ENCODE measurements around the gene MAT1A.

MAT1A gene

DNA sequence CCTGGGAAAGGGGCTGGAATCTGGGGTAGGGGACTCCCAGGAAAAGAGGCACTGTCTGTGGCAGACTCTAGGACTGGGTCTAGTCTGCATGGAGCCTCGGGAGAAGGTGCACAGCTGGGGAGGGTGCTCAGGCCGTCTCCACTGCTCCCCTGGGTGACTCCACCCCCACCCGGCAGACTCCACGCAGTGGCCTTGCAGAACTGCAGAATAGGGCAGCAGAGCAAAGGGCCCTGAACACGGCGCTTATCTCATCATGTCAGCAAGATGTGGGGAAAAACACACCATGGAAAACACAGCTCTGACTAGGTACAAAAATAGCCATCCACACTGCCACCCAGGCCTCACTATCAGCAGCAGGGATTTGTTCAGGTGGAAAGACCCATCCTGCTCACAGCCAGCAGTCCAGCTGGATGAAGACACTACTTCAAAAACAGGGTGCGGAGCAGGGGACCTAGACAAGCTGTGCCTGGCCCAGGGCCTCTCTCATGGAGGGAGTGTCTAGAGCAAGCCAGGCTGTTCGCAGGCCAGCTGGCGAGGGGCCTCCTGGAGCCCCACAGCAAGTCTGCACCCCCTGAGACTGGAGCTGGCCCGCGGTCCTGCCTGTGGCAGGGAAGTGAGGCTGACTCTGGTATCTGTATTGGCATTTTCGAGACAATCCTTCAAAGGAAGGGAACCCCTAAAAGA lies 11.7 kb downstream of the MAT1A start:
- TF ChIP-seq, protein P1, sequence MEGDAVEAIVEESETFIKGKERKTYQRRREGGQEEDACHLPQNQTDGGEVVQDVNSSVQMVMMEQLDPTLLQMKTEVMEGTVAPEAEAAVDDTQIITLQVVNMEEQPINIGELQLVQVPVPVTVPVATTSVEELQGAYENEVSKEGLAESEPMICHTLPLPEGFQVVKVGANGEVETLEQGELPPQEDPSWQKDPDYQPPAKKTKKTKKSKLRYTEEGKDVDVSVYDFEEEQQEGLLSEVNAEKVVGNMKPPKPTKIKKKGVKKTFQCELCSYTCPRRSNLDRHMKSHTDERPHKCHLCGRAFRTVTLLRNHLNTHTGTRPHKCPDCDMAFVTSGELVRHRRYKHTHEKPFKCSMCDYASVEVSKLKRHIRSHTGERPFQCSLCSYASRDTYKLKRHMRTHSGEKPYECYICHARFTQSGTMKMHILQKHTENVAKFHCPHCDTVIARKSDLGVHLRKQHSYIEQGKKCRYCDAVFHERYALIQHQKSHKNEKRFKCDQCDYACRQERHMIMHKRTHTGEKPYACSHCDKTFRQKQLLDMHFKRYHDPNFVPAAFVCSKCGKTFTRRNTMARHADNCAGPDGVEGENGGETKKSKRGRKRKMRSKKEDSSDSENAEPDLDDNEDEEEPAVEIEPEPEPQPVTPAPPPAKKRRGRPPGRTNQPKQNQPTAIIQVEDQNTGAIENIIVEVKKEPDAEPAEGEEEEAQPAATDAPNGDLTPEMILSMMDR (IDR thresholded peaks at IDR 0.05; ENCODE audit: borderline replicate concordance, insufficient read depth, low read depth, low read length), result no peak
- H3K4me3 ChIP-seq (ENCODE audit: low read depth, low read length), result no peak overlapping the region

DNA sequence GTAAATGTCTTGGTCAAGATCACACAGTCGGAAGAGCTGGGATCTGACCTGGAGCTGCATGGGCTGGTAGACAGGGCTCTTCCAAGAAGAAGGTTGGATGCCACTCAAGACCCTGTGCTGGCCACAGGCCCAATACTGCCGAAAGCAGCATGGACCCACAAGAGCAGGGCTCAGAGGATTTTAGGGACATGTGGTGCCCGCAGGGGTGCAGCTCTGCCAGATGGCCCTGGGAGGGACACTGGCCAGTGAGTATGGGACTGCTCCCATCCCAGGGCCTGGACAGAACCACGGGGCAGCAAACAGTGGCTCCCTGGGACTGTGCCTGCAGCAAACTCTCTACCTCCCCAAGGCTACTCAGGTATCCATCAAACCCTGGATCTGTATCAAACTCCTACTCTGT lies 12.4 kb downstream of the MAT1A start:
- TF ChIP-seq, protein P1 (IDR thresholded peaks at IDR 0.05; ENCODE audit: borderline replicate concordance, insufficient read depth, low read depth, low read length), result no peak
- no peak overlapping the region for H3K4me3 ChIP-seq (ENCODE audit: low read depth, low read length)

DNA sequence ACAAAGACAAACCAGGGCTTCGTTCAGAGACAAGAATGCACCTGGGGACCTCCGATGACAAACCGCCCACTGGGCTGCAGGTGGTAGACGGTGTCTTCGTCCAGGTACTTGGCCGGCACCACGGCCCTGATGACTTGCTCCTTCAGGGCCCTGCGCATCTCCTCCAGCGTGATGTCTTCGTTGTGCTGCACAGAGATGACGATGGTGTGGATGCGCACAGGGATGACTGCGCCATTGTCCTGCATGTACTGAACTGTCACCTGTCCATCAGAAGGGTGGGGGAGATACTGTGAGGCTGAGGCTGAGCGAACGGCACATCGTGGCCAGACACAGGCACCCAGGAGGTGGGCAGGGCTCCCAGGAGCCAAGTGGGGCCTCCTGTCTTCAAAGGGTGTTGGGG lies 13.1 kb downstream of the MAT1A start:
- H3K4me3 ChIP-seq (ENCODE audit: low read depth, low read length), result no peak overlapping the region
- TF ChIP-seq, protein P1 (IDR thresholded peaks at IDR 0.05; ENCODE audit: borderline replicate concordance, insufficient read depth, low read depth, low read length), result no peak

DNA sequence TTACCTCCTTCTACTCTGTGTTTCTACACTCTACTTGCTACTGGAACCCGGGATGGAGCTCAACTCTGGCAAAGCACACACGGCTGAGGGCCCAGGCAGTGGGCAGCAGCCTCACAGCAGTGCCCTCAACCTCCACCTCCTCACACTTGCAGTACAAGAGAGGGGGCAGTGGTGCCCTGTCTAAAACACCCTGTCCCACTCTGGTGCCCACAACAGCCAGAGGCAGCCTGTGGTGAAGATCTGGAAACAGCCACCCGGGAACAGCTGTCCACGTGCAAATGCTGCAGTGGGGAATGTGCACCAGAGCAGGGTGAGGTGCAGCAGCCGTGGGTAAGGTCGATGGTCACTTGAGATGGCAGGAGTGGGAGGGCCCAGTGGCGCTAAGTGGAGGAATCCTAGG lies 13.7 kb downstream of the MAT1A start:
- no peak overlapping the region for H3K4me3 ChIP-seq (ENCODE audit: low read depth, low read length)
- TF ChIP-seq, protein P1 (IDR thresholded peaks at IDR 0.05; ENCODE audit: borderline replicate concordance, insufficient read depth, low read depth, low read length), result no peak

DNA sequence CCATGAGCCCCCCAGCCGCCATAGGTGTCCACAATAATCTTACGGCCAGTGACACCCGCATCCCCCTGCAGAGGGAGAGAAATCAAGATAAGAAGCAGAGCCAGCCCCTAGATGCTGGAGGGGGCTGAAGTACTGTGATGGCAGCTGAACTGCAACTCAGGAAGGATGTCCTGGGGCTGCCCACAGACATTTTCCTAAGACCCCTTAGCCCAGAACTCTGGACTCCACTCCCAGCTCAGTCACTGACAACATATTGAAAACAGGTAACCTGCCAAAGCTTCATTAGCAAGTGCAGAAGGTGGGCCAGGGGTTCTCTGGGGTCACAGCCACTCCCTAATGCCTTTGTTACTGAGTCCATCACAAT lies 14.3 kb downstream of the MAT1A start:
- no peak overlapping the region for H3K4me3 ChIP-seq (ENCODE audit: low read depth, low read length)
- TF ChIP-seq, protein P1 (IDR thresholded peaks at IDR 0.05; ENCODE audit: borderline replicate concordance, insufficient read depth, low read depth, low read length), result no peak

DNA sequence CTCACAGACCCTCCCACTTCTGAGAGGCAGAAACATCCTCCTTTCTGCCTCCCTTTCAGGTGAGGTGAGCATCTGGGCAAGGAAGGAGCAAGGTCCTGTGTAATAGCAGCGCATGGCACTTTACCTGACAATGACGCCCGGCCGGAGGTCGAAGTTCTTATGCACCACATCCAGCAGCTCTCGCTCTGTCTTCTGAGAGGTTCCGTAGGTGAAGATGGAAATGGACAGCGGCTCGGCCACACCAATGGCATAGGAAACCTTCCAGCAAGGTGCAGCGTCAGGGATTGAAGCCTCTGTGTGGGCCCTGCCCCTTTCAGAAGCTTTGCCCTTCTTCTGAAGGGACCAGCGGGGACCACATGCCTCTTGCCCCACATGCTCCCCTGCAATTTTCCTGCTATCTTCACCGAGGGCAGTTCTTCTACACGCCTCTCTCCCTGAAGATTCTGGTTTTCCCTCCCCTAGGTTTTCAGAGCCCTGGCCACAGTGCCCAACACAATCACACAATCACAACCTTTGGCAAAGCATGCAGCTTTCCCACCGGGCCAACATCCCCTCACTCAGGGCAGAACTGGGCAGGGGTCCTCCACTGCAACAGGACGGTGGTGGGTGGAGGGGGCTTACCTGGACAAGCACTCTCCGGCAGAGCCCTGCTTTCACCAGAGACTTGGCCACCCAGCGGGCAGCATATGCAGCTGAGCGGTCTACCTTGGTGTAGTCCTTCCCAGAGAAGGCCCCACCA lies 14.9 kb downstream of the MAT1A start:
- TF ChIP-seq, protein P1 (IDR thresholded peaks at IDR 0.05; ENCODE audit: borderline replicate concordance, insufficient read depth, low read depth, low read length), result no peak
- H3K4me3 ChIP-seq (ENCODE audit: low read depth, low read length), result no peak overlapping the region
